ENCODE measurements around the gene PLOD3.

DNA sequence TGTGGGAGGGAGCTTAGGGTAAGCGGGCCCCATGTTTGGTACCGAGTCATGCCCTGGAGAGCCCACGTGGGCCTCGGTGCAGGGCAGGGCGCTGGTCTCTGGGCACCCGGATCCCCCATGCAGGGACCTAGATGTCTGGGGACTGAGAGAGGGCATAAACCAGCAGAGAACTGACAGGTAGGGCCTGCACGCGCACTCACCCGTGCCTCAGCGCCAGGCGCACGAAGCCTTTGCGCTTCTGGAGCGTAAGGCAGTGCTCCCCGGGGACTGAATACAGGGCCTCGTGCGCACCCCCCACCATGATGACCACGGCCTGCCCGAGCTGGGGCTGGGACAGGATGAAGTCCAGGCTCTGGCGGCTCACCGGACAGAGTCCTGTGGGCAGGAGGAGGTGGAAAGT lies 19.4 kb downstream of the PLOD3 start:
- TF ChIP-seq MAX (IDR thresholded peaks at IDR 0.05; ENCODE audit: low read depth, low read length) = no peak
- TF ChIP-seq, protein P1, sequence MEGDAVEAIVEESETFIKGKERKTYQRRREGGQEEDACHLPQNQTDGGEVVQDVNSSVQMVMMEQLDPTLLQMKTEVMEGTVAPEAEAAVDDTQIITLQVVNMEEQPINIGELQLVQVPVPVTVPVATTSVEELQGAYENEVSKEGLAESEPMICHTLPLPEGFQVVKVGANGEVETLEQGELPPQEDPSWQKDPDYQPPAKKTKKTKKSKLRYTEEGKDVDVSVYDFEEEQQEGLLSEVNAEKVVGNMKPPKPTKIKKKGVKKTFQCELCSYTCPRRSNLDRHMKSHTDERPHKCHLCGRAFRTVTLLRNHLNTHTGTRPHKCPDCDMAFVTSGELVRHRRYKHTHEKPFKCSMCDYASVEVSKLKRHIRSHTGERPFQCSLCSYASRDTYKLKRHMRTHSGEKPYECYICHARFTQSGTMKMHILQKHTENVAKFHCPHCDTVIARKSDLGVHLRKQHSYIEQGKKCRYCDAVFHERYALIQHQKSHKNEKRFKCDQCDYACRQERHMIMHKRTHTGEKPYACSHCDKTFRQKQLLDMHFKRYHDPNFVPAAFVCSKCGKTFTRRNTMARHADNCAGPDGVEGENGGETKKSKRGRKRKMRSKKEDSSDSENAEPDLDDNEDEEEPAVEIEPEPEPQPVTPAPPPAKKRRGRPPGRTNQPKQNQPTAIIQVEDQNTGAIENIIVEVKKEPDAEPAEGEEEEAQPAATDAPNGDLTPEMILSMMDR (IDR thresholded peaks at IDR 0.05; ENCODE audit: low read depth, low read length) = no peak
